ENCODE measurements around the gene TEP1. TPM values are rescaled to one million over a fixed set of nuclear protein-coding genes. Genes with fewer than 3 reads are reported as not detected.
A peak's percentile ranks its signal among the peaks of the same experiment; 100 is the strongest.

TEP1 gene
- total and polyA plus RNA-seq, 2 of the 13 experiments (the other 11 are each of a cell fraction or from before 2014, with no cell fraction given) = 11.0 to 12.8 TPM

DNA sequence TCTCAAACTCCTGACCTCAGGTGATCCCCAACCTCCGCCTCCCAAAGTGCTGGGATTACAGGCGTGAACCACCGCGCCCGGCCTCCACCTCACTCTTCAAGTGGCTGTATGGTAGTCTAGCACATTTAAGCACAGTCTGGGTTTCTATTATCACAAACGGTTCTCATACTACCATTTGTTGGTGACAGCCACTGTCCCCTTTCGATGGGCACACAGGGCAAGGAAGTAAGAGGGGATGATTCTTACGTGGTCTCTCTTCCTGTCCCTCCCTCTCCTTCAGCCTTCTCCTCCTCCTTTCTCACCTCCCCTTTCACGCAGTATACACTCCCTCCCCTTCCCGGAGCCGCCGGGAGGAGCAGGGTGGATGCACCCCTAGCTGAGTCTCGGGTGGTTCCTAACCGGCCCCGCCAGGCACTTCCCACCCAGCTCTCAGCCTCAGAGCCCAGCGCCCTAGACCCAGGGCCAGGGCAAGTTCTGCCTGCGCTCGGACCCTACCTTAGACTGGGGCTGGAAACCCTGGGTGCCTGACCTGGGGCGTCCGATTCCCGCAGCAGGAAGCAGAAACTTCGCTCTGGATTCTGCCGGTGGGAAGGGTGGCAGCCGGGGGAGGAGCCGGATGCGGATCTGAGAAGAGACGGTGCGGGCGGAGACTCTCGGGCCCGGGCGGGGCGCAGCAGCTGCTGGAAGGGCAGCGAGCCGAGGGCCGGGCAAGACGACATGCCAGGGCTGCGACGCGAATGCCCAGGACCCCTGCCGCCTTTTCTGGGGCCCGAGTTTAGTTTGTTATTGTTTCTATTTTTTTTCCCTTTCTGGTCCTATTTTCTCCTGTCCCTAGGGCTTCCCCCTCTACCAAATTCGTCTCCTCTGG is at the start of gene TEP1 (continued):
- TF ChIP-seq HOXA3 (CRISPR knock-in tag; IDR thresholded peaks at IDR 0.05) (peak; percentile 61; the same call in 1 of the 2 replicates), ZNF83 (CRISPR knock-in tag; IDR thresholded peaks at IDR 0.05; ENCODE audit: borderline replicate concordance) (no peak), ZNF414 (CRISPR knock-in tag; IDR thresholded peaks at IDR 0.05) (0 out of 2 replicates have a peak, but pooled peaks have one; percentile 46), MATR3 (CRISPR knock-in tag; IDR thresholded peaks at IDR 0.05) (no peak), ZNF446 (CRISPR knock-in tag; IDR thresholded peaks at IDR 0.05) (peak; percentile 78; the same call in 1 of the 2 replicates), CAMTA2 (CRISPR knock-in tag; IDR thresholded peaks at IDR 0.05; ENCODE audit: borderline replicate concordance) (peak; percentile 88; the same call in 1 of the 2 replicates), ZNF407 (CRISPR knock-in tag; IDR thresholded peaks at IDR 0.05; ENCODE audit: not compliant biosample characterization) (peak; percentile 59), ATF7-NPFF (CRISPR knock-in tag; IDR thresholded peaks at IDR 0.05; ENCODE audit: low read depth) (peak; percentile 82), POLR2G (IDR thresholded peaks at IDR 0.05; ENCODE audit: low read depth, low read length) (peak; percentile 96), TEAD2 (CRISPR knock-in tag; IDR thresholded peaks at IDR 0.05) (no peak), MAZ (IDR thresholded peaks at IDR 0.05; ENCODE audit: borderline replicate concordance, low read depth, low read length) (no peak), MAZ (CRISPR knock-in tag; IDR thresholded peaks at IDR 0.05; ENCODE audit: low read depth) (peak; percentile 84), ZNF720 (CRISPR knock-in tag; IDR thresholded peaks at IDR 0.05) (no peak), ZNF781 (CRISPR knock-in tag; IDR thresholded peaks at IDR 0.05; ENCODE audit: borderline replicate concordance, not compliant biosample characterization) (peak; percentile 68)
- TF ChIP-seq, protein P1, sequence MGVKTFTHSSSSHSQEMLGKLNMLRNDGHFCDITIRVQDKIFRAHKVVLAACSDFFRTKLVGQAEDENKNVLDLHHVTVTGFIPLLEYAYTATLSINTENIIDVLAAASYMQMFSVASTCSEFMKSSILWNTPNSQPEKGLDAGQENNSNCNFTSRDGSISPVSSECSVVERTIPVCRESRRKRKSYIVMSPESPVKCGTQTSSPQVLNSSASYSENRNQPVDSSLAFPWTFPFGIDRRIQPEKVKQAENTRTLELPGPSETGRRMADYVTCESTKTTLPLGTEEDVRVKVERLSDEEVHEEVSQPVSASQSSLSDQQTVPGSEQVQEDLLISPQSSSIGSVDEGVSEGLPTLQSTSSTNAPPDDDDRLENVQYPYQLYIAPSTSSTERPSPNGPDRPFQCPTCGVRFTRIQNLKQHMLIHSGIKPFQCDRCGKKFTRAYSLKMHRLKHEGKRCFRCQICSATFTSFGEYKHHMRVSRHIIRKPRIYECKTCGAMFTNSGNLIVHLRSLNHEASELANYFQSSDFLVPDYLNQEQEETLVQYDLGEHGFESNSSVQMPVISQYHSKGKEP (CRISPR knock-in tag; IDR thresholded peaks at IDR 0.05) = peak; percentile 27; the same call in 1 of the 2 replicates
- TF ChIP-seq, protein P2, sequence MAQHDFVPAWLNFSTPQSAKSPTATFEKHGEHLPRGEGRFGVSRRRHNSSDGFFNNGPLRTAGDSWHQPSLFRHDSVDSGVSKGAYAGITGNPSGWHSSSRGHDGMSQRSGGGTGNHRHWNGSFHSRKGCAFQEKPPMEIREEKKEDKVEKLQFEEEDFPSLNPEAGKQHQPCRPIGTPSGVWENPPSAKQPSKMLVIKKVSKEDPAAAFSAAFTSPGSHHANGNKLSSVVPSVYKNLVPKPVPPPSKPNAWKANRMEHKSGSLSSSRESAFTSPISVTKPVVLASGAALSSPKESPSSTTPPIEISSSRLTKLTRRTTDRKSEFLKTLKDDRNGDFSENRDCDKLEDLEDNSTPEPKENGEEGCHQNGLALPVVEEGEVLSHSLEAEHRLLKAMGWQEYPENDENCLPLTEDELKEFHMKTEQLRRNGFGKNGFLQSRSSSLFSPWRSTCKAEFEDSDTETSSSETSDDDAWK (CRISPR knock-in tag; IDR thresholded peaks at IDR 0.05) = no peak
